HUES48 (cell line): Measurements from ENCODE around the gene APOL1.
A peak's percentile ranks its signal among the peaks of the same experiment; 100 is the strongest.

ENCODE experiments used
- H3K27ac ChIP-seq: one replicate; pipeline ENCODE4 v1.7.0; 2013; ENCODE audit warnings: low read depth, low read length, inconsistent platforms
- H3K27me3 ChIP-seq: 2 replicates; pipeline ENCODE4 v1.6.1; 2013; ENCODE audit warnings: mild to moderate bottlenecking, low read length; ENCODE audit not compliant: control insufficient read depth, insufficient read depth
- H3K36me3 ChIP-seq: 2 replicates; pipeline ENCODE4 v1.6.1; 2013; ENCODE audit warnings: low read length; ENCODE audit not compliant: control insufficient read depth, insufficient read depth
- H3K4me1 ChIP-seq: 2 replicates; pipeline ENCODE4 v1.6.1; 2013; ENCODE audit warnings: mild to moderate bottlenecking, low read length; ENCODE audit not compliant: control insufficient read depth, insufficient read depth
- H3K4me3 ChIP-seq: 2 replicates; pipeline ENCODE4 v1.5.1; 2013; ENCODE audit warnings: mild to moderate bottlenecking, low read depth, low read length
- H3K9ac ChIP-seq: 2 replicates; pipeline ENCODE4 v1.6.1; 2013; ENCODE audit warnings: mild to moderate bottlenecking, low read depth, low read length, moderate library complexity
- H3K9me3 ChIP-seq: 2 replicates; pipeline ENCODE4 v1.6.1; 2013; ENCODE audit warnings: low read length; ENCODE audit not compliant: control insufficient read depth, insufficient read depth

APOL1 gene

DNA sequence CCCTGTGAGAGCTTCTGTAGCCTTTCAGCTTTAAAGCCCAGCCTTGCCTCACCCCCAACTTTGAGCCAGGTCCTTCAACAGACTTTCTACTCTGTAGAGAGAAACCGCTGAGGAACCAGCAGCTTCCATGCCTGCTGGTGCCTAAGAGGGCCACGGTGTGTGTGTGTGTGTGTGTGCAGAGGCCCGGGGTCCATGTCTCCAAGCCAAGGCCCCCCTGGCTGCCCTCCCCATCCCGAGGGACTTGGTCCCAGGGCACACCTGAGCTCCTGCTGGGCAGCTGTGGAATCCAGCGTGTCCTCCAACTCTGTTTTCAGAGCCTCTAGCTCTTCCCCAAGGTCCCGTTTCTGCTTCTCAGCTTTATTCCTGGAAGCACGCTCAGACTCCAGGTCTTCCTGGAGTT lies 42.3 kb downstream of the APOL1 start:
- Histone ChIP-seq H3K9ac (no peak overlapping the region), H3K36me3 (peaks cover 87% of the 10 kb centered on the region), H3K27ac (no peak overlapping the region), H3K27me3 (no peaks in the 10 kb centered on the region), H3K4me3 (no peak overlapping the region), H3K4me1 (no peaks in the 10 kb centered on the region), H3K9me3 (no peaks in the 10 kb centered on the region)

DNA sequence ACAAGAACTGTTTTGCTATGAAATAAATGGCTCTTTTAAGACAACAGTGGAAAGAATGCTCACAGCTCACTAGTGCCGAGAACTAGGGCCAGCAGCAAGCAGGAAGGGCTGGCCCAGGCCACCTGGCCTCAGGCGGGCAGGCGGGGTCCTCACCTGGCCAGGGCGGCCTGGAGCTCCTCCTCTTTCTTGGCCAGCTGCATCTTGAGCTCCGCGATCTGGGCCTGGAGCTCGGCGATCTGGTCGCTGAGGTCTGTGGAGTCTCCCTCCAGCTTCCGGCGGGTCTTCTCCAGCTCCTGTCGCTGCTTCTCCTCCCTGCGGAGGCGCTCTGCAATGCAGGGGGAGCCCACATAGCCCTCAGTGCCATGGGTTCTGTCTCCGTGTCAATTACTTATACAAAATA lies 43.8 kb downstream of the APOL1 start:
- Histone ChIP-seq H3K36me3 (peaks cover 98% of the 10 kb centered on the region), H3K9me3 (no peaks in the 10 kb centered on the region), H3K4me1 (no peaks in the 10 kb centered on the region), H3K27me3 (no peaks in the 10 kb centered on the region), H3K9ac (no peak overlapping the region), H3K27ac (no peak overlapping the region), H3K4me3 (no peak overlapping the region)

DNA sequence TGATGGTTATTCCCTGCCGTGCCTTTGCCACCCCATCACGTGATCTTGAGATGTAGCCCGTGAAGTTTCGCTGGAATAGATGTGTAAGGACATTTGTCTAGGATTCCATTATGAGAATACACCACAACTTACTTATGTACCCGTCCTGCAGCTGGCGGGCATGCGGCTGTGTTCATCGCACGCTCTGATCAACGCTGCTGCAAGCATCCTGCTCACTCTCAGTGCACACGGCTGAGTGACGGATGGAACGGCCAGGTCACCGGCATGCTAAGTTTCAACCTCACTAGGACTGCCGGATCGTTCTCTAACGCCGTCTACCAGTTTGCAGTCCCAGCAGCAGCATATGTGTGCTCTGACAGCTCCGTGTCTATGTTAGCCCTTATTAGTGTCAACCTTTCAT lies 44.6 kb downstream of the APOL1 start:
- Histone ChIP-seq H3K27ac (no peak overlapping the region), H3K9me3 (no peaks in the 10 kb centered on the region), H3K4me3 (no peak overlapping the region), H3K9ac (no peak overlapping the region), H3K27me3 (no peaks in the 10 kb centered on the region), H3K4me1 (no peaks in the 10 kb centered on the region), H3K36me3 (peaks cover 98% of the 10 kb centered on the region)

DNA sequence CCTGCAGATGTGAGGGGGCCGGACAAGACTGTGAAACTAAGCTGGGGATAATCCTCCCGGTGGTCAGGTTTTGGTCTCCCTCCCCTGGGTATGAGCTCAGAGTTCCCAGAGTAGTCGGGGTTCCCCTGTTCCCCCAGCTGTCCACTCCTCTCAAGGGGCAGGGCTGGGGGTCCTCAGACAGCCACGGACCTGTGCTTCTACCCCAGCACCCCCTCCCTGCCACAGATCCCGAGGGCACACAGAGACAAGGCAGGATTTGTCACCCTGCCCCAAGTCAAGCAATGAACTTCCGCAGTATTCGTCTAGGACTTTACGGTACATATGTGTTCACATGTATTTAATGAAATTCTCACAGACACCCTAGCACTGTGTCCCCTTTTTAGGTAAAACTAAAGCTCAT lies 45.2 kb downstream of the APOL1 start:
- H3K27ac ChIP-seq = no peak overlapping the region

DNA sequence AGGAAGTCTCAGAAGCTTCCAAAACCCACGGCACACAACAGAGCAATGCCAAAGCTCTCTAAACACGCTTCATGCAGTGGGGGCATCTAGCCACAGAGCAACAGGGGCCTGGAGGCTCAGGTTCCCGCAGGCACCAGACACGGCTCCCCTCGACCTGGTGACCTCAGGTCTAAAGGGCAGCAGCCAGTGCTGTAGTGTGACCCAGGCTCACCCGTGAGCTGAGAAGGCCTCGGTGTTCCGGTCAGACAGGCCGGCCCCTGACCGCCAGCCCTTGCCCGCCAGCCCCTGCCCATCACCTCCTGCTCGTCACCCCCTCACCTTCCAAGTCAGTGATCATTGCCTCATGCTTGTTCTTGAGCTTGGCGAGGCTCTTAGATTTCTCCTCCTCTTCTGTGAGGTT lies 45.7 kb downstream of the APOL1 start:
- Histone ChIP-seq H3K4me3 (no peak overlapping the region), H3K27me3 (no peaks in the 10 kb centered on the region), H3K9me3 (no peaks in the 10 kb centered on the region), H3K36me3 (peaks cover 96% of the 10 kb centered on the region), H3K4me1 (no peaks in the 10 kb centered on the region), H3K9ac (no peak overlapping the region), H3K27ac (no peak overlapping the region)

More for the DNA sequence above, 45.2 kb downstream of the APOL1 start:
- H3K9me3 ChIP-seq = no peaks in the 10 kb centered on the region
- peaks cover 98% of the 10 kb centered on the region for H3K36me3 ChIP-seq
- H3K27me3 ChIP-seq = no peaks in the 10 kb centered on the region
- no peak overlapping the region for H3K4me3 ChIP-seq
- no peak overlapping the region for H3K9ac ChIP-seq
- no peaks in the 10 kb centered on the region for H3K4me1 ChIP-seq

DNA sequence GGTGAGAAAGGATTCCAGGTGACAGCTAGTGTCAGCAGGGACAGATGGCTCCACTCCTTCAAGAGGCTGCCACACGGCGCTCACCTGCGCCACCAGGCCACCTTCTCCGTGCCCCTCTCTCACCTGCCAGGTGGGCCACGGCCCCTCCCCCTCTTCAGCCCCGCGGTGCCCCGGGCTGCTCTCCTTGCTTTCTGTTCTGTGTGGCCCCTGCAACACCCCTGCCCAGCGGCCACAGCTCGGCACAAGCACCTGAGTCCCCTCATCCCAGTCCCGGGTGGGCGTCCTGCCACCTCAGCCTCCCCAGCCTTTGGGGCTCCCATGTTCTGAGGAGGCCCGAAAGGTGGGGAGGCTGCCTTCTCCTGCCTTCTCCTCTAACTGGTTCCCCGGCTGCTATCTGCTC lies 46.4 kb downstream of the APOL1 start:
- H3K9ac ChIP-seq = no peak overlapping the region
- peaks cover 96% of the 10 kb centered on the region for H3K36me3 ChIP-seq
- no peaks in the 10 kb centered on the region for H3K4me1 ChIP-seq
- H3K9me3 ChIP-seq = no peaks in the 10 kb centered on the region
- no peak overlapping the region for H3K27ac ChIP-seq
- no peak overlapping the region for H3K4me3 ChIP-seq
- no peaks in the 10 kb centered on the region for H3K27me3 ChIP-seq

DNA sequence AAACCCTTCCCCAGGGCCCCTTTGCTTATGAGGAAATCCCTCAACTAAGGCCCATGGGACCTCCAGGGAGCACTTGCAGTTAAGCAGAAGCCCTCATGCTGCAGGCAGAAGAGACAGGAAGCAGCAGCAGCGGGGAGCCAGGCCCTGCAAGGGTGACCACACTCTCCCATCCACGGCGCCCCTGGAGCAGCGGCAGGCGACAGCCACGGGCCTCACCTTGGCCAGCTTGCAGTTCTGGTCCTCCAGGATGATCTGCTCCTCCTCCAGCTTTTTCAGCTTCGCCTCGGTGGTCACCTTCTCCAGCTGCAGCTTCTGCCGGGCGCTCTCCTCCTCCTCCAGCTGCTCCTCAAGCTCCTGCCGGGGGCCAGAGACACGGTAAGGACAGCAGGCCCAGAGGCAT lies 47.0 kb downstream of the APOL1 start:
- H3K27me3 ChIP-seq = no peaks in the 10 kb centered on the region
- peaks cover 96% of the 10 kb centered on the region for H3K36me3 ChIP-seq
- H3K4me3 ChIP-seq = no peak overlapping the region
- H3K27ac ChIP-seq = no peak overlapping the region
- H3K4me1 ChIP-seq = no peaks in the 10 kb centered on the region
- no peak overlapping the region for H3K9ac ChIP-seq
- no peaks in the 10 kb centered on the region for H3K9me3 ChIP-seq

DNA sequence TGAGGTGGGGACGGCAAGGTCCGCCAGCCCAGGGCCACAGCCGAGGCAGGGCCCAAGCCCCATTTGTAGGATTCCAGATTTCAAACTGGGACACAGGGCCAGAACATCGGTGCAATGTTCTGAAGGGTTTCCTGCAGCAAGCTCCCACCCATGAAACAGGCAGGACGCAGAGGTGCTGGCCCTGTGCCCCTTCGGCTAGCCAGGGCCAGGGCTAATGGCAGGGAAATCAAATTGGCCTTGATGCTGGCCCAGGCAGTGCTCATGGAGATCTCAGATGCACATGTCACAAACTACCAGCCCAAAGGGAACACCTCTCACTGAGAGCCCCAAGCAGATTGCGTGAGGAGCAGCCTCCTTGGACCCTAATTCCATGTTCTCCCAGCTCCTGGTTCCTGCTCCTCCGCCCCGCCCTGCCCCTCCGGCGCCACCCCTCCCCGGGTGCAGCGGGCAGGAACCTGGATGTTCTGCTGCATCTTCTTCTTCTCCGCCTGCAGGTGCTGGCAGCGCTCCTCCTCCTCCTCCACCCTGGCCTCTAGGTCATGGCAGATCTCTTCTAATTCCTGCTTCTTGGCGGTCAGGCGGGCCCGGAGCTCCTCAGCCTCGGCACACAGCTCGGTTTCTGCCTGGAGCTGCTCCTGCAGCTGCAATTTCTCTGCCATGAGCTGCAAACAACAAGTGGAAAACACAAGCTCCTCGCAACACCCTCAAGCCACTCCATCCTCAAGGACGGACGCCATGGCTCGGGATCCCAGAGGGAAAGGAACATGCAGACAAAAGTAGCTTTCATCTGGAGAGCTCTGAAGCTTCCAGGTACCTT lies 47.7 kb downstream of the APOL1 start:
- Histone ChIP-seq H3K27ac (no peak overlapping the region), H3K9me3 (no peaks in the 10 kb centered on the region), H3K36me3 (peaks cover 96% of the 10 kb centered on the region), H3K27me3 (no peaks in the 10 kb centered on the region), H3K4me1 (no peaks in the 10 kb centered on the region), H3K4me3 (no peak overlapping the region), H3K9ac (no peak overlapping the region)

DNA sequence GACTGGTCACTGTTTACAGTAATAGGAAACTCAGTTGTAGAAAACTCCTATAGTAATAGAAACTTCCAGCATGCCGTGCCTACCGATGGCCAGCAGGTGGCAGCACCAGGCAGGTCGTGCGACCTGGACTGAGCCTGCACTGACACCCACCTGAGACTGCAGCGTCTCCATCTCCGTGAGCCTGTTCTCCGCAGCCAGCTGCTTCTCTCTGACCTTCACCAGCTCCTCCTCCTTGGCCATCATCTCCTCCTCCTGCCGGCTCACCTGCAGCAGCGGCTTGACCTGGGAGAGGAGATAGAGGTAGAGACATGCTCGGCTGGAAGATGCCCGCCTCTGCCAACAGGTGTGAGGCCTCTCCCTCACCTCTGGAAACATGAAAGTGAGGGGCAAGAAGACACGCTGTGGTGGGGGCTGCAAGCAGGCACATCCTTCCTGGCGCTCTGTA lies 48.5 kb downstream of the APOL1 start:
- no peak overlapping the region for H3K9ac ChIP-seq
- H3K4me1 ChIP-seq = no peaks in the 10 kb centered on the region
- peak overlapping the region; percentile 24 for H3K27ac ChIP-seq
- H3K36me3 ChIP-seq = peaks cover 98% of the 10 kb centered on the region
- no peaks in the 10 kb centered on the region for H3K9me3 ChIP-seq
- H3K4me3 ChIP-seq = no peak overlapping the region
- H3K27me3 ChIP-seq = no peaks in the 10 kb centered on the region

DNA sequence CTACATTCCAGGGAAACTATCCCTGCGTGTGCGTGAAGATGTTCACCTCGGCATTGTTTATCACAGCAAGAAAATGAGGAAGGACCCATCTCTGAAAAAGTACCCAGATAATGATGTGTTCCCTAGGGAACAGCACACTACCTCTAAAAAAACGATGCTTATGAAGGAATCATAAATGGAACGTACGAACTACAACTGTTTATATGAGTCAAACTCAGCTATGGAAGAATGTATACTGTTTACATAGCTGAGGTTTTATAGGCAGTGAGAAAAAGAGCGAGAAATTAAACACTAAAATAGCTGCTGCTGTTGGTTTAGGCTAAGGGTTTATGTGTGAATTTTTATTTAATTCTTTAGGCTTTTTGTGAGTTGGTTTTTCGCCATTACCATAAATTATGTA lies 48.9 kb downstream of the APOL1 start:
- no peak overlapping the region for H3K4me3 ChIP-seq
- peak overlapping the region; percentile 24 for H3K27ac ChIP-seq
- no peak overlapping the region for H3K9ac ChIP-seq
- H3K9me3 ChIP-seq = no peaks in the 10 kb centered on the region
- peaks cover 98% of the 10 kb centered on the region for H3K36me3 ChIP-seq
- H3K27me3 ChIP-seq = no peaks in the 10 kb centered on the region
- H3K4me1 ChIP-seq = no peaks in the 10 kb centered on the region

DNA sequence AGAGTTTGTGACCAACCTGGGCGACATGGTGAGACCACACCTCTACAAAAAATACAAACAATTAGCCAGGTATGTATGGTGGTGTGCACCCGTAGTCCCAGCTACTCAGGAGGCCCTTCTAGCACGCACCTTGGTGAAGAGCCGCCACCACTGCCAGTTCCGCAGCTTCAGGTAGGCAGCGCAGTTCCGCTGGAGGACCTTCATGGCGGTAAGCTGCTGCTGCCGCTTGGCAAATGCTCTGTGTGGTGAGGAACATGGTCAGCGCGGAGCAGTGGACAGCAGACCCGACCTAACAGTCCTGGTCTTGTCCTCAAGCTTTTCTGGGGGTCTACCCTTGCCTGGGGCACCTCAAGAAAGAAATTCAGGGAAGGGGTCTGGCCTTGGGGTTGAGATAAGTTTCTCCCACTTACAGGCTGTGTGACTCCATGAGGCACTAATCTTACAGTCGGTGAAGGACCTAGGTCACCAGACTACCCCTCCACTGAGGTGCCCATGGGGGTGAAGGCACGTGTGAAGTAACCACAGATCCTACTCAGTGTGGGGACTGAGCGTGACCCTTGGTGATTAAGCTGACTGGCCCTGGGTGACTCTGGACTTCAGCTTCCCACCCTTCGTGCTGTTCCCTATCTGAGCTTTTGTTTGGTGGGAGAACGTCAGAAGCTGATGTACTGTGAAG lies 49.6 kb downstream of the APOL1 start:
- no peak overlapping the region for H3K27ac ChIP-seq
- no peaks in the 10 kb centered on the region for H3K9me3 ChIP-seq
- peaks cover 98% of the 10 kb centered on the region for H3K36me3 ChIP-seq
- no peak overlapping the region for H3K4me3 ChIP-seq
- H3K27me3 ChIP-seq = no peaks in the 10 kb centered on the region
- no peaks in the 10 kb centered on the region for H3K4me1 ChIP-seq
- H3K9ac ChIP-seq = no peak overlapping the region
